ENCODE results near the gene ZMYM2. TPM values are rescaled to one million over a fixed set of nuclear protein-coding genes. Genes with fewer than 3 reads are reported as not detected.
A peak's percentile ranks its signal among the peaks of the same experiment; 100 is the strongest.

The ZMYM2 gene
- total and polyA plus RNA-seq, 2 donors (not counting 3 experiments of a cell fraction or from before 2014, with no cell fraction given) = 14.7 to 75.3 TPM

GRCh38 chr13:20001366-20002190, 43.1 kb downstream of the ZMYM2 start:
- CTCF ChIA-PET = interaction anchor here (1.0 kb wide), 1 partner anchor 17 kb away, joined by 3 read pairs; no protein-coding TSS in a partner anchor
- POLR2A ChIA-PET = no interaction called here
- no peaks in the 10 kb centered on the region for H3K9me3 ChIP-seq (replicated peaks; ENCODE audit: control insufficient read depth, insufficient read depth, low read length)
- BruUV-seq (replicated peaks) = no TSS peak
- H2AFZ ChIP-seq (ENCODE audit: low read depth, low read length) = no peak overlapping the region
- H3K27me3 ChIP-seq (ENCODE audit: control insufficient read depth in 2 of 2, insufficient read depth in 2 of 2, low read length in 2 of 2) = no peaks in the 10 kb centered on the region
- dilution Hi-C loops (cut with MboI; ENCODE audit: extremely low pct_ligation_motif_present, low sequenced_read_pairs) = no loop called here
- intact Hi-C loops (cut with micrococcal nuclease) = no loop called here
- H3K36me3 ChIP-seq (ENCODE audit: control insufficient read depth in 2 of 2, extremely low read depth in 1 of 2, insufficient read depth in 2 of 2, low read length in 2 of 2) = peaks cover 2 to 8% of the 10 kb centered on the region in 2 experiments
- H3K9ac ChIP-seq (replicated peaks; ENCODE audit: extremely low read depth, insufficient read depth, low read length) = no peak overlapping the region
- FAIRE-seq (no peak), DNase-seq (ENCODE audit: low read depth, low spot score) (no peak)
- H3K27ac ChIP-seq (ENCODE audit: insufficient read depth, low read depth, low read length) = no peak overlapping the region
- TF ChIP-seq POLR2AphosphoS5 (IDR thresholded peaks at IDR 0.05; ENCODE audit: insufficient read depth, low read depth, low read length) (no peak), GATA2 (IDR thresholded peaks at IDR 0.05; ENCODE audit: insufficient read depth, insufficient read length, low read depth, low read length) (no peak), MAX (IDR thresholded peaks at IDR 0.05; ENCODE audit: insufficient read depth, insufficient read length) (no peak), FOS (IDR thresholded peaks at IDR 0.05; ENCODE audit: borderline replicate concordance, insufficient read depth, low read length) (no peak), POLR2A (IDR thresholded peaks at IDR 0.05; ENCODE audit: low read depth, low read length) (no peak)
- H3K4me1 ChIP-seq (ENCODE audit: control insufficient read depth, extremely low read depth, insufficient read depth, low read length) = no peaks in the 10 kb centered on the region
- H3K9me1 ChIP-seq (replicated peaks; ENCODE audit: control insufficient read depth, extremely low read depth, insufficient read depth, low read length) = no peaks in the 10 kb centered on the region
- H3K4me3 ChIP-seq (replicated peaks in 1 of 3; ENCODE audit: insufficient read depth in 1 of 3, low read depth in 1 of 3, low read length in 3 of 3) = no peak overlapping the region
- peaks cover 6% of the 10 kb centered on the region for H4K20me1 ChIP-seq (replicated peaks; ENCODE audit: control insufficient read depth, extremely low read depth, insufficient read depth, low read length)
- peaks cover 46% of the 10 kb centered on the region for H3K79me2 ChIP-seq (ENCODE audit: control insufficient read depth, insufficient read depth, low read length)
- H3K4me2 ChIP-seq (ENCODE audit: insufficient read depth, low read length) = no peak overlapping the region

GRCh38 chr13:20002787-20003186, 44.3 kb downstream of the ZMYM2 start:
- TF ChIP-seq FOS (IDR thresholded peaks at IDR 0.05; ENCODE audit: borderline replicate concordance, insufficient read depth, low read length) (no peak), CTCF (IDR thresholded peaks at IDR 0.05; ENCODE audit: extremely low read depth in 1 of 2, insufficient read depth in 1 of 2, low read depth in 1 of 2, low read length in 2 of 2) (no peak), EZH2 (IDR thresholded peaks at IDR 0.05; ENCODE audit: borderline replicate concordance, low read depth, low read length, severe bottlenecking) (no peak), POLR2AphosphoS5 (IDR thresholded peaks at IDR 0.05; ENCODE audit: insufficient read depth, low read depth, low read length) (no peak), GATA2 (IDR thresholded peaks at IDR 0.05; ENCODE audit: insufficient read depth, insufficient read length, low read depth, low read length) (no peak), MYC (IDR thresholded peaks at IDR 0.05; ENCODE audit: low read depth, low read length) (no peak), MAX (IDR thresholded peaks at IDR 0.05; ENCODE audit: insufficient read depth, insufficient read length) (no peak), JUN (IDR thresholded peaks at IDR 0.05; ENCODE audit: borderline replicate concordance, insufficient read depth, insufficient read length, low read depth) (no peak), POLR2A (IDR thresholded peaks at IDR 0.05; ENCODE audit: low read depth, low read length) (no peak)
- H3K27ac ChIP-seq (ENCODE audit: insufficient read depth, low read depth, low read length) = no peak overlapping the region
- peaks cover 0 to 8% of the 10 kb centered on the region in 2 experiments for H3K36me3 ChIP-seq (ENCODE audit: control insufficient read depth in 2 of 2, extremely low read depth in 1 of 2, insufficient read depth in 2 of 2, low read length in 2 of 2)
- no peaks in the 10 kb centered on the region for H3K9me3 ChIP-seq (replicated peaks; ENCODE audit: control insufficient read depth, insufficient read depth, low read length)
- no peak overlapping the region for H3K4me3 ChIP-seq (replicated peaks in 1 of 3; ENCODE audit: insufficient read depth in 1 of 3, low read depth in 1 of 3, low read length in 3 of 3)
- H3K79me2 ChIP-seq (ENCODE audit: control insufficient read depth, insufficient read depth, low read length) = peaks cover 38% of the 10 kb centered on the region
- dilution Hi-C loops (cut with MboI; ENCODE audit: extremely low pct_ligation_motif_present, low sequenced_read_pairs) = no loop called here
- intact Hi-C loops (cut with micrococcal nuclease) = no loop called here
- no peak overlapping the region for H3K4me2 ChIP-seq (ENCODE audit: insufficient read depth, low read length)
- no peaks in the 10 kb centered on the region for H3K9me1 ChIP-seq (replicated peaks; ENCODE audit: control insufficient read depth, extremely low read depth, insufficient read depth, low read length)
- peaks cover 6% of the 10 kb centered on the region for H4K20me1 ChIP-seq (replicated peaks; ENCODE audit: control insufficient read depth, extremely low read depth, insufficient read depth, low read length)
- ChIA-PET CTCF (interaction anchor here (1.0 kb wide), 1 partner anchor 18 kb away, joined by 3 read pairs; no protein-coding TSS in a partner anchor), POLR2A (interaction anchor here (0.5 kb wide), 1 partner anchor 61 kb away, joined by 6 read pairs; no protein-coding TSS in a partner anchor)
- no peaks in the 10 kb centered on the region for H3K4me1 ChIP-seq (ENCODE audit: control insufficient read depth, extremely low read depth, insufficient read depth, low read length)
- no peak overlapping the region for H3K9ac ChIP-seq (replicated peaks; ENCODE audit: extremely low read depth, insufficient read depth, low read length)
- no TSS peak for BruUV-seq (replicated peaks)
- no peak for FAIRE-seq
- H3K27me3 ChIP-seq (ENCODE audit: control insufficient read depth in 2 of 2, insufficient read depth in 2 of 2, low read length in 2 of 2) = no peaks in the 10 kb centered on the region
- no peak overlapping the region for H2AFZ ChIP-seq (ENCODE audit: low read depth, low read length)
- DNase-seq (ENCODE audit: low read depth, low spot score) = peak; percentile 60
